GM12872 (cell line): ENCODE results near the gene SLC7A10.

Experiments used
- CTCF ChIP-seq: IDR thresholded peaks from 3 replicates; pipeline ENCODE4 v1.5.1; 2011; ENCODE audit warnings: low read depth, mild to moderate bottlenecking, low read length, moderate library complexity; ENCODE audit not compliant: insufficient read depth

SLC7A10 gene

DNA sequence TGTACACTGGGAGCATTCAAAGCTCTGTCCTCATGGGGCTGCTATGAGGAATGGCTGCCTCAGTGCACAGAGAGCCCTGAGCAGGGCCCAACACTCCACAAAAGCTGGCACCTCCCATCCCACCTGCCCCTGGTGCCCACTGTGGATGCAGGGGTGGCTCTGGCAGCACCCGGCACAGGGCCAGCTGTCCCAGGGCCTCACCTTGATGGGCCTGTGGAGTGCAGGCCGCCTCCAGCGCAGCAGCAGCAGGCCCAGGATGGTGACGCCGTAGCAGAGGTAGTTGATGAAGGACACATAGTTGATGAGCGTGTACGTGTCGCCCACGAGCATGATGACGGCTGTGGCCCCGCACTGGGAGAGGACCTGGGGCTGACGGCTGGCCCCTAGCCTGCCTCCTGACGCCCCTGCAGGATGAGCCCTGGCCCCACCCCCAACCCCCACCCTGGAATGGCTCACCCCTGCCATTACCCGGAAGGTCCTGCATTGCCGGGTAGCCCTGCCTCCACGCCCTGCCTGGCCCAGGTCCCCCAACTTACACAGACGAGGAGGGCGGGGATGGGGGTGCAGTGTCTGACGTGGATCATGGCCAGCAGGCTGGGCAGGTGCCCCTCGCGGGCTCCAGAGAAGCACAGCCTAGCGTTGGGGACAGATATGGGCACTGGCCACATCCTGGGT lies 15.2 kb downstream of the SLC7A10 start:
- no peak for TF ChIP-seq CTCF

GRCh38 chr19:33208904-33209849 lies 16.5 kb downstream of the SLC7A10 start:
- no peak for TF ChIP-seq CTCF

DNA sequence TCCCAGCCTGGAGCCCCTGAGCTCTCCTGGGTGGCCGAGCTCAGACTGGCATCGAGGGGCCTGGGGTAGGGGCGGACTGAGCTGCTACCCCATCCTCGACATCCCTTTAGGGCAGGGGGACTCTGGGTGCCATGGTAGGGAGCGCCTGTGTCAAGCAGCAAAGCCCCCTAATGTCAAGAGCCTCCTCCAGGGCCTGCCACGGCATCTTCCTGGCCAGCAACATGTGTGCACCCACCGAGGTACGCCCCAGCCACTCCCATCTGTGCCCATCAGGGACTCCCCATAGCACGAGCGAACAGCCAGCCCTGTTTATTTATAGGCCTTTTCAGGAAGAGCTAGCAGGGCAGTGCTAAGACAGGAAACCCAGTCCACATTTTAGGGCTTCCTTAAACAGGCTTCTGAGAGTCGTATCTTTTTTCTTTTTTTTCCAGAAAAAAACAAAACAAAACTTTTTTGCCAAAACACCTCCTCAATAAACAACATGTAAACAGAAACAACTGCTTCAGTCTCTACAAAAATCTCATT lies 17.2 kb downstream of the SLC7A10 start:
- TF ChIP-seq CTCF, result no peak

- TF ChIP-seq CTCF, result no peak
Measured at GRCh38 chr19:33207903-33208302, 17.7 kb downstream of the SLC7A10 start.

DNA sequence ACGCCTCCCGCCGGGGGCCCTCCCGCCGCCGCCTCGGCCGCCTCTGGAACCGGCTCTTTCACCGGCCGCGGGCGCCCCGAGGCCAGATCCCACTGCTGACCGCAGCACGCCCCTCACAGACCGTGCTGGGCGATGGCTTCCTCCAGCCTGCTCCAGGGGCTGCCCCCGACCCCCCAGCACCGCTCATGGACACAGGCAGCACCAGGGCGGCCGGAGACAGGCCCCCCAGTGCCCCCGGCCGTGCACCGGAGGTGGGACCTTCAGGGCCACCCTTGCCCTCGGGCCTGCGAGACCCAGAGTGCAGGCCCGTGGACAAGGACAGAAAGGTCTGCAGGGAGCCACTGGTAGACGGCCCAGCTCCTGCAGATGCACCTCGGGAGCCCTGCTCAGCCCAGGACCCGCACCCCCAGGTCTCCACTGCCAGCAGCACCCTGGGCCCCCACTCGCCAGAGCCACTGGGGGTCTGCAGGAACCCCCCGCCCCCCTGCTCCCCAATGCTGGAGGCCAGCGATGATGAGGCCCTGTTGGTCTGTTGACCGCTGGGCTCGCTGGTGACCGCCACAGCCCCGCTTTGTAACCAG lies 18.5 kb downstream of the SLC7A10 start:
- no peak for TF ChIP-seq CTCF

GRCh38 chr19:33206261-33207039 lies 19.2 kb downstream of the SLC7A10 start:
- no peak for TF ChIP-seq CTCF
